Urothelium cell line (cell line): ENCODE data around the gene MYRIP.
"Not testable (repeated sequence)": the region's sequence is repeated elsewhere in the genome, so short reads cannot be mapped to it uniquely, and the experiment has no call there.

Experiments
- DNase-seq: peaks from one replicate; pipeline ENCODE4 v3.0.0; 2011; ENCODE audit warnings: low spot score, mixed read lengths
- FAIRE-seq: peaks from 2 replicates; lab custom pipeline; 2011; peaks lifted over from hg19 to GRCh38; lab: Jason Lieb, UNC

Gene MYRIP

GRCh38 chr3:40258064-40258463, 448.7 kb downstream of the MYRIP start:
- FAIRE-seq = no peak
- DNase-seq = no peak

- DNase-seq = peak; percentile 17
- no peak for FAIRE-seq
Measured at GRCh38 chr3:40258555-40258954, 449.1 kb downstream of the MYRIP start.

GRCh38 chr3:40262331-40262730, 452.9 kb downstream of the MYRIP start:
- FAIRE-seq (no peak), DNase-seq (no peak)

GRCh38 chr3:40264451-40264850, 455.0 kb downstream of the MYRIP start:
- no peak for FAIRE-seq
- DNase-seq = no peak

- FAIRE-seq = no peak
Measured at GRCh38 chr3:40265181-40265580, 455.8 kb downstream of the MYRIP start.

GRCh38 chr3:40267937-40268724, 458.7 kb downstream of the MYRIP start:
- no peak for DNase-seq
- no peak for FAIRE-seq

More at GRCh38 chr3:40265181-40265580, 455.8 kb downstream of the MYRIP start:
- DNase-seq = no peak

GRCh38 chr3:40268802-40269524, 459.6 kb downstream of the MYRIP start:
- FAIRE-seq = no peak
- no peak for DNase-seq

- FAIRE-seq (peak; percentile 42), DNase-seq (no peak)
Measured at GRCh38 chr3:40278791-40279190, 469.4 kb downstream of the MYRIP start.

GRCh38 chr3:40281995-40282394, 472.6 kb downstream of the MYRIP start:
- DNase-seq (no peak), FAIRE-seq (no peak)

- DNase-seq, FAIRE-seq: not testable (repeated sequence)
Measured at GRCh38 chr3:40283057-40283456, 473.6 kb downstream of the MYRIP start.

GRCh38 chr3:40287248-40287647, 477.8 kb downstream of the MYRIP start:
- DNase-seq (no peak), FAIRE-seq (no peak)

- DNase-seq = no peak
- no peak for FAIRE-seq
Measured at GRCh38 chr3:40290396-40290795, 481.0 kb downstream of the MYRIP start.

GRCh38 chr3:40291471-40291870, 482.1 kb downstream of the MYRIP start:
- DNase-seq = no peak
- no peak for FAIRE-seq

- DNase-seq (no peak), FAIRE-seq (peak; percentile 59)
Measured at GRCh38 chr3:40292637-40293349, 483.4 kb downstream of the MYRIP start.

GRCh38 chr3:40294434-40294833, 485.0 kb downstream of the MYRIP start:
- DNase-seq (no peak), FAIRE-seq (no peak)

GRCh38 chr3:40298075-40298474, 488.7 kb downstream of the MYRIP start:
- DNase-seq (no peak), FAIRE-seq (no peak)

- no peak for DNase-seq
- no peak for FAIRE-seq
Measured at GRCh38 chr3:40299130-40299720, 489.8 kb downstream of the MYRIP start.

GRCh38 chr3:40299721-40300335, 490.4 kb downstream of the MYRIP start:
- no peak for DNase-seq
- FAIRE-seq = no peak

- DNase-seq (no peak), FAIRE-seq (no peak)
Measured at GRCh38 chr3:40302784-40303183, 493.4 kb downstream of the MYRIP start.

- DNase-seq = no peak
- FAIRE-seq = no peak
Measured at GRCh38 chr3:40304352-40304751, 494.9 kb downstream of the MYRIP start.

GRCh38 chr3:40306336-40306735, 496.9 kb downstream of the MYRIP start:
- DNase-seq = no peak

More at GRCh38 chr3:40306336-40306735, 496.9 kb downstream of the MYRIP start:
- FAIRE-seq = no peak
